GM21447 (cell line): Measurements from ENCODE around the gene CEP76.

Experiments
- ATAC-seq: cut with Tn5 transposase; IDR thresholded peaks from one replicate; pipeline ENCODE4 v1.9.1; 2021; ENCODE audit not compliant: unreplicated experiment

The CEP76 gene

GRCh38 chr18:12703664-12704063 lies 1.1 kb upstream of the CEP76 start:
- no peak for ATAC-seq

- ATAC-seq: peak; percentile 30
Measured at GRCh38 chr18:12703096-12703567, 609 bp upstream of the CEP76 start.

- no peak for ATAC-seq
Measured at GRCh38 chr18:12701161-12701560, 1.4 kb downstream of the CEP76 start.

- ATAC-seq: no peak
Measured at GRCh38 chr18:12699747-12700146, 2.8 kb downstream of the CEP76 start.

DNA sequence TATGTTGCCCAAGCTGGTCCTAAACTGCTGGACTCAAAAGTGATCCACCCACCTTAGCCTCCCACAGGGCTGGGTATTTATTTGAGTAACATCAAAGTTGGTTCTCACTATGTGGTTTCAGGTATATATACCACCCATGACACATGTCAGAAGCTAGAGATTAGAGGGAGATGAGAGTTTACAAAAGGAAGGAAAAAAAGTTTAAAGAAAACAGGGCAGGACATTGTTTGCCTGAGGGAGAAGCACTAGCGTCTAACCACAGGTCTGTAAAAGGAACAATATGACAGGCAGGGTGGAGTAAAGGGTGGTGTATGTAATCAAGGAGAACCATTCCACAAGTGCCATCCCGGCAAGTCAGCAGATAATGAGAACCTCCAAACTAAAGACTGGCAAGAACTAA lies 8.5 kb downstream of the CEP76 start:
- no peak for ATAC-seq

- no peak for ATAC-seq
Measured at GRCh38 chr18:12692206-12692605, 10.3 kb downstream of the CEP76 start.

- ATAC-seq: no peak
Measured at GRCh38 chr18:12689256-12689850, 13.2 kb downstream of the CEP76 start.

- ATAC-seq: no peak
Measured at GRCh38 chr18:12686100-12686499, 16.4 kb downstream of the CEP76 start.

DNA sequence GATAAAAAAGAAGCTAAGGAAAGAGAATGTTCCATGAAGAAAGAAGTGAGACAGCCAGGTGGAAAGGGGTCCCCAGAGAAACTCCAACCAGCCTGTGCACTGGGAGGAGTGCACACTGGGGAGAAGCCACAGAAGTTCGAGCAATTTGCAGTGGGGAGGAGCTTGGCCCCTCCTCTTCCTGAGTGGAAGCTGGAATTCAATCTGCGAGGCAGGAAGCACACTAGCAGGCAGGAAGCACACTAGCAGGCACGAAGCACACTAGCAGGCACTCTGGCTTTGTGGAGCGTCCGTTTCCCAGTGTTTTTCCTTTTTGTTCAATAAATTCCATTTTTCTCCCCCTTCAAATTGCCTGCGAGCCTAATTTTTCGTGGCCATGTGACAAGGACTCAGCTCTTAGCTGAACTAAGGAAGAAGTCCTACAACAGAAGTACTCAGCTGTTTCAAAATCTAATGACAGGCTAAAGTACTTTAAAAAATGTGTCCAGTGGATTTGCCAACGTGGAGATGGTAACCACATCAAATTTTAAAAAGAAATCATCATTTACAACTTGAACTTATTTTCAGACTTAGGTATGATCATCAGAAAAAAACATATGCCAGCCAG lies 23.2 kb downstream of the CEP76 start:
- ATAC-seq: no peak

- no peak for ATAC-seq
Measured at GRCh38 chr18:12668041-12668440, 34.5 kb downstream of the CEP76 start.

- no peak for ATAC-seq
Measured at GRCh38 chr18:12659904-12660605, 42.5 kb downstream of the CEP76 start.

- ATAC-seq: peak; percentile 23
Measured at GRCh38 chr18:12658426-12659138, 43.9 kb downstream of the CEP76 start.

- peak; percentile 62 for ATAC-seq
Measured at GRCh38 chr18:12657684-12658425, 44.7 kb downstream of the CEP76 start, which contains the start of gene SPIRE1. Gene SPIRE1 (minus strand): TSS chr18:12658107. CDS start chr18:12657866, 241 bp downstream.

DNA sequence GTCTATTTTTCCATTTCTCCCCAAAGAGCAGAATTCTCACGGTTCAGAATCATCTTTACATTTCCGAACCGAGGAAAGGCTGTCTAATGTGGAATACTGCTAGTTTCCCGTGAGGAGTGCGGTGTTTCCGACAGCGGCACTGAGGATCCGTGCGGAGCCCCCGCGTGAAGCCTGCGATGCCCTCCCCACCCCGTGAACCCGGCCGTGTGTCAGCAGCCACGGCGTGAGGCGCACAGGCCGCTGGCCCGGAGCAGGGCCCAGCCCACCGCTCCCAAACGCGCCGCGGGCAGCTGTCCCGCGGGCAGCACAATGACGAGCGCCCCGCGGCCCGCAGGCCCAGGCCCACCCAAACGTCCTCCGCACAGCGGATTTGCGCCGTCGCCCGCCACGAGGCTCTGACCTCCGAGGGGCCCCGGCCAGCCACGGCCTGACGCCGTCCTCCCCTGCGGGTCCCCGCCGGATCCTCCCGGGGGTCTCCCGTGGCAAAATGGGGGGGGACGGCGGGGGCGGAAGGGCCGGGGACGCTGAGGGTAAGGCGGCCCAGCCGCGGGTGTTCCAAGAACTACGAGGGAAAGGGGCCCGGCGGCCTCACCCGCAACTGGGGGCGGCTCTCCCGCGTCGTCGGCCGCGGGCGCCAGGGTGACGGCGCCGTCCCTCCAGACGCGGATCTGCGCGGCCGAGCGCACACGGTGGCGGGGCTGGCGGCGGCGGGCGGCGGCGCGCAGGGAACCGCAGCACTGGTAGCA lies 45.4 kb downstream of the CEP76 start:
- peak; percentile 44 for ATAC-seq

DNA sequence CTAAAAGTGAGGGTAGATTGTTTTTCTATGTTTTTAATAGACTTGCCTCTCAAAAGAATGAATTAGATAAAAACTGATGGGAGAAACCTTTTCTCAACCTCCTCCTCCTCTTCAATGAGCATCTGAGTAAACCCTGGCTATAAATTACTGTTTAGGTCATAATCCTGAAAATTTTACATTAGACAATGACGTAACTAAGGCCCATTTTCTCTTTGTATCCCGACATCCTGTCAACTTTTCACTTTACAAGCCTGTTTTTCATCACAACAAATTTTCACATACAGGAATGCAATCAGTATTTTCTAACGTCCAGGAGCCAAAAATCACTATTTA lies 46.0 kb downstream of the CEP76 start:
- ATAC-seq: no peak

DNA sequence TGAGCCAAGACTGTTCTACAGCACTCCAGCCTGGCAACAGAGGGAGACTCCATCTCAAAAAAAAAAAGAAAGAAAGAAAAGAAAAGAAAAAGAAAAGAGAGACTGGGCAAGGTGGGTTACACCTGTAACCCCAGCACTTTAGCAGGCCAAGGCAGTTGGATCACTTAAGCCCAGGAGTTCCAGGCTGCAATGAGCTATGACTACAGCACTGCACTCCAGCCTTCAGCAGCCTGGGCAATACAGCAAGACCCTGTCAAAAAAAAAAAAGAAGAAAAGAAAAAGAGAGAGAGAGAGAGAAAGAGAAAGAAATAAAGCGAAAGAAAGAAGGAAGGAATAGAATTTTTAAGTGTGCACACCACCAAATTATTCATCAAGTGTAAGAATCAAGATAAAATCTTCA lies 47.6 kb downstream of the CEP76 start:
- no peak for ATAC-seq

DNA sequence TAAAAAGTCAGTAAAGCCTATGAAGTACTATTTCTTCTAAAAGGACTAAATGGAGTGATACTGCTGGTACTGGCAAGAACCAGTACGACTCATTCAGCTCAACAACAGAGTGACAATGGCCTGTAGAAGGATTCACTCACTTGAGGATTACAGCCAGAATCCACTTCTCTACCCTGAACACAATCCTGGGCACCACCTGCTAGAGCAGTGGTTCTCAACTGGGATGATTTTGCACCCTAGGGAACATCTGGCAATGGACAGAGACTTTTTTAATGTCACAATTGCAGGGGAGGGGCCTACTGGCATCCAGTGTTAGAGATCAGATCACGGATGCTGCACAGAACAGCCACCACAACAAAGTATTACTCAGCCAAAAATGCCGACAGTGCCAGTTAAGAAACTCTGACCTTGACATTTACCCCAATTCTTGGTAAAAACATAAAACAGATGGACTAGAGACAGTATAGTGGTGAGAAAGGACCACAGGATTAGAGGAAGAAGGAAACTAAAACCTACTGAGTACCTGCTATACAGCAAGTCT lies 49.6 kb downstream of the CEP76 start:
- no peak for ATAC-seq

GRCh38 chr18:12651651-12652050 lies 50.9 kb downstream of the CEP76 start:
- no peak for ATAC-seq

DNA sequence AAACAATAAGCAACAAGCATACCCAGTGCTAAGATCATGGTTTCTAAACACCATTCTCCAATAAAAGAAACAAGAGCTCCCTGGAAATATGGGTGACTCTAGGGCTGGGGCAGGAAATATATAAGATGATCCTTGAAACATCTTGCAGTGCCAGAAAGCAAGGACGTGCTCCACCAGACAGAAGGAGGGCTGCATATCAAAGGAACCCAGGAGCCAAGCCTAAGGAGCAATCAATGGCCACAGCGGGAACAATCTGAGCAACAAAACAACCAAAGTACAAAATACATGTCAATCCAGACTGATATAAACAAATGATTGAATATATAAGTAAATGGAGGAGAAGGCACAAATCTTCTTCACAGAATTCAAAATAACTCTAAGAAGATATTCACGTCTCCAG lies 54.8 kb downstream of the CEP76 start:
- ATAC-seq: no peak

DNA sequence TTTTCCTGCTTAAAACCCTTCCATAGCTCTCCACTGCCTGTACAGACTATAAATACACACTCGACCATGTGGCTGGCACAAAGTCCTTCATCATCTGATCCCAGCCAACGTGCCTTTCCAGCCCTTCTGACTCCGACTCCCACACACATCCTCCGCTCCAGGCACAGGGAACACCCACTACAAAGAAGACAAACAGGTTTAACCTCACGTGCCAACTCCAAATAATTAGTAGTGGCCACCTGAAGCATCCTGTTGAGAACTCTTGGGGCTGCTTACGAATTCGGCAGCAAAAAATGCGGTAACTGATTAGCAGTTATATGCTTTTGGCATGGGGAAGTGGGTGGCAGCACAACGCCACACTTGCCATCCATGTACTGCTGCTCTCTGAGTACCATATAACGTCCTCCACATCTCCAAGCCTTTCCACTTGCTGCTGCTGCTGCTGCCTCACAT lies 56.7 kb downstream of the CEP76 start:
- ATAC-seq: no peak
